ENCODE data around the gene MYO15A.

Gene MYO15A

GRCh38 chr17:18156976-18157280 lies 48.4 kb downstream of the MYO15A start:
- DNase-seq: no peak

DNA sequence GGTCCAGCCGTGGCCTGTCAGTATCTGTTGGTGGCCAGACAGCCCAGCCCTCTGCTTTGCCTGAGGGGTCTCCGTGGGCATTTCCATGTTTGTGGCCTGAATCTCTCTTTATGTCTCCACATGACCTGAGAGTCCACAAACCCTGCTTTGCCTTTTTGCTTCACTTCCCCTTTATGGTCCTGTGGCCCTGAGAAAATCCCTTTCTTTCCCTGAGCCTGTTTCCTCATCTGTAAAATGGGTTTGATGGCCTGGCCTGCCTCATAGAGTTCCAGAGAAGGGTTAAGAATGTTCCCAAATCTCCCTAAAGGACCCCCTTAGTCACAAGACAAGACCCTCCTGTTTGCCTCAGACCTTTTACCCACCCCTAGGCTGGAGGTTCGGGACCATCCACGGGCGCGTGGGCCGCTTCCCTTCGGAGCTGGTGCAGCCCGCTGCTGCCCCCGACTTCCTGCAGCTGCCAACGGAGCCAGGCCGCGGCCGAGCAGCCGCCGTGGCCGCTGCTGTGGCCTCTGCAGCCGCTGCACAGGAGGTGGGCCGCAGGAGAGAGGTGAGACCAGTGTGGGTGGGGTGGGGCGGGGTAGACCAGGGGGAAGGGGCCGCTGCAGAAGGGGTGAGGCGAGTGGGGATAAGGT lies 48.9 kb downstream of the MYO15A start:
- DNase-seq: no peak

DNA sequence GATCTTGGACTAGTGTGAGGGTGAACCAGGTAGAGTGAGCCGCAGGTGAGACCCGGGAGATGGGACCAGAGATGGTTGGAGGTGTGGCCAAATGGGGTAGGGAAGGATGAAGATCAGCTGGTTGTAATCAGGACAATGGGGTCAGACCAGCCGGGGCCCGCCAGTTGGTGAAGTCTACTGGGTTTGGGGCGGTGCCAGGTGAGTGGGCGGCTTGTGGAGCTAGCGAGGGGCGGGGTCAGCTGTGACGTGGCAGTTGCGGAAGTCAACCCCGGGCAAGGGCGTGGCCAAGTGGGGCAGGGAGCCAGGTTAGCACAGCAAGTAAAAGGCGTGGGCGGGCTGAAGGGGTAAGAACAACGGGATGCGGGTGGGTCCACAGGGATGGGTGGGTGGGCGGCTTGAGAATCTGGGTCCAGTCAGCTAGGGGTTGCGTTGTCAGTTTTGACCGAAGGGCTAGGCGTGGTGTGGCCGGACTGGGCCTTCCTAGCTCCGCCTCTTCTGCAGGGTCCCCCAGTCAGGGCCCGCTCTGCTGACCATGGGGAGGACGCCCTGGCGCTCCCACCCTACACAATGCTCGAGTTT lies 49.6 kb downstream of the MYO15A start:
- DNase-seq: peak in 37 of 51 donors; percentile 9 to 75 (median 35)

GRCh38 chr17:18159551-18160120 lies 51.1 kb downstream of the MYO15A start:
- no peak for DNase-seq

GRCh38 chr17:18160128-18160856 lies 51.7 kb downstream of the MYO15A start:
- no peak for DNase-seq

GRCh38 chr17:18161207-18162145 lies 52.9 kb downstream of the MYO15A start:
- no peak for DNase-seq

GRCh38 chr17:18163547-18163946 lies 55.0 kb downstream of the MYO15A start:
- no peak for DNase-seq

- no peak for DNase-seq
These were observed 58.3 kb downstream of the MYO15A start for GRCh38 chr17:18166894-18167293.

DNA sequence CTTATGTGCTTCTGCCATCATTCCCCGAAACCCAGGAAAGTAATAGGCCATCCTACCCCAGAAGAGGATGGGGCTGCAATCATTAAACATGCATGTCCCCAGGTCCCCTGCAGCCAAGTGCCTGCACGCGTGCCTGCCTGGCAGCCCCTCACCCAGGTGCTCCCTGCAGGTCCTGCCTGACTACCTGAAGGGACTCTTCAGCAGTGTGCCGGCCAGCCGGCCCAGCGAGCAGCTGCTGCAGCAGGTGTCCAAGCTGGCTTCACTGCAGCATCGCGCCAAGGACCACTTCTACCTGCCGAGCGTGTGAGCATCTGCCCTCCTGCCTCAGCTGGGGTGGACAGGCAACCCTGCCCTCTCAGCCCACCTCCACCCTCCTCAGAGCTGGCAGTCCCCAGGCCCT lies 58.9 kb downstream of the MYO15A start:
- DNase-seq: no peak

GRCh38 chr17:18172531-18173278 lies 64.1 kb downstream of the MYO15A start:
- DNase-seq: no peak

- DNase-seq: no peak
These were observed 65.2 kb downstream of the MYO15A start for GRCh38 chr17:18173740-18174139.

GRCh38 chr17:18176176-18176575 lies 67.6 kb downstream of the MYO15A start:
- DNase-seq: peak in 3 of 51 donors; percentile 13 to 16 (median 16)

GRCh38 chr17:18177133-18177532 lies 68.6 kb downstream of the MYO15A start:
- DNase-seq: no peak

- DNase-seq: no peak
These were observed 69.2 kb downstream of the MYO15A start for GRCh38 chr17:18177722-18178121.

GRCh38 chr17:18179196-18179595 lies 70.6 kb downstream of the MYO15A start:
- DNase-seq: no peak

- DNase-seq: no peak
These were observed 71.2 kb downstream of the MYO15A start for GRCh38 chr17:18179804-18180203.

DNA sequence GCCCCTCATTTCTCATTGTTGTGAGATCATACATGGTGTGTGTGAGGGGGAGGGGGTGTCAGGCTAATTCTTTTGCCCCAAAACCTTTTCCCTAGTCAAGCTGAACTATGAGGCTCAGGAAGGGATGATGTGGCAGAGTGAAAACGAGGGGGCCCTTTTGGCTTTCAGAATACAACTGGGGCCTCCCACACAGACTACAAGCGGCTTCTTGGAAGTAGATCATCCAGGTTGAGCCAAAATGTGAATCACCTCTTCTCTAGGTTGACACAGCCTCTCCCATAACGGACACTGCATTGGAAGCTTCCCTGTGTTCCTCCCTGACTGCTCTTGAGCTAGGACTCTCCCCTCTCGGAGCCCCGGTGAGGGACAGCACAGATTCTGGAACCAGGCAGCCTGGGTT lies 72.8 kb downstream of the MYO15A start:
- no peak for DNase-seq

DNA sequence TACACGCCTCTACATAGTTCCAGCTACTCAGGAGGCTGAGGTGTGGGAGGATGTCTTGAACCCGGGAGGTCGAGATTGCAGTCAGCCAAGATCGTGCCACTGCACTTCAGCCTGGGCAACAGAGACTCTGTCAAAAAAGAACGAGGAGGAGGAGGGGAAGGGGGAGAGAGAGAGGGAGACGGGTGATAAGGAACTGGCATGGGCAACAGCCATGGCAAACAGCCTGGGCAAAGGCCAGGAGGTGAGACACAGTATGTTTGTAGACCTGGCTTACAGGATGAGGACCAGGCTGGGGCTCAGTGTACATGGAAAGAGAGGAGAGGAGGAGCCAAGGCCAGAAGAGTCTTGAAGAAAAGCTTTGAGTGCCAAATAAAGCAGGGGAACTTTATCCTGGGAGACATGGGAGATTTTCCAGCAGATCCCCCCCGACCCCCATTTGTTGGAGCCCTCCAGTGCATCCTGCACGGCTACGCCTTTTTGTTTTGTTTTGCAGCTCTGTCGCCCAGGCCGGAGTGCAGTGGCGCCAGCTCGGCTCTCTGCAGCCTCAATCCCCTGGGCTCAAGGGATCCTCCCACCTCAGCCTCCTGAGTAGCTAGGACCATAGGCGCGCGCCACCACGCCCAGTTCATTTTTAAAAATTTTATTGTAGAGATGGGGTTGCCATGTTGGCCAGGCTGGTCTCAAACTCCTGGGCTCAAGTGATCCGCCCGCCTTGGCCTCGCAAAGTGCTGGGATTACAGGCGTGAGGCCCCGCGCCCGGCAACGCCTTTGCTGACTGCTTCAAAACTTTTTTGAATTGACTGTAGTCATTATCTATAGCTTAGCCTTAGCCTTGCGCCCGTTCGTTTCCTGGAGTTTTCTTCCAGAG lies 73.8 kb downstream of the MYO15A start:
- no peak for DNase-seq

GRCh38 chr17:18182978-18183333 lies 74.4 kb downstream of the MYO15A start:
- DNase-seq: peak in 44 of 51 donors; percentile 57 to 96 (median 86)
